ENCODE results near the gene TIMM13. TPM values are rescaled to one million over a fixed set of nuclear protein-coding genes. Genes with fewer than 3 reads are reported as not detected.

TIMM13 gene
- total and polyA plus RNA-seq, 10 donors, result 21.1 to 87.5 (median 44.6) TPM

DNA sequence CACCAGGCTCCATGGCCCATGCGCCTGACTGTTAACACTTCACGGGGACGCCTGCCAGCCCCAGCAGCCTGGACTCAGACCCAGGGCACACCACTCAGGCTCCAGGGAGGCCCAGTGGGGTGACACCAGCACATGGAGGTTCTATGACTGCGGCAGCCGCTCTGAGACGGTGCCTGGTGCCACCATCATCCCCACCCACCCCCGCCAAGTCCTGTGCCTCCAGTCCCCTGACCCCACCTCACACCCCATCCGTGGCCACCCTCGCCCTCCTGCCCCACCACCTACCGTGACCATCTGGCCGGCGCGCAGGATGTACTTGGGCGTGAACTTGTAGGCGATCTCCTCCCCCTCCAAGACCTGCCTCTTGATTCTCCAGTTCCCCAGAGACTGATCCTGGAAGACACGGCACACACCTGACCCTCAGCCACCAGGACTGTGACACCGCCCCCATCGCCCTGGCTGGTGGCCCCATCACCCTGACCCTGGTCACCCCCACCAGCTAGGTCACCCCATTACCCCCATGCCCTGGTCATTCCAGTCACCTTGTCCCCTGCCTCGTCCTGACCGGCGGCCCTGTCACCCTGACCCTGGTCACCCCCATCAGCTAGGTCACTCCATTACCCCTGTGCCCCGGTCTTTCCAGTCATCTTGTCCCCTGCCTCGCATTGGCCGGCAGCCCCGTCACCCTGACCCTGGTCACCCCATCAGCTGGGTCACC lies 4.9 kb upstream of the TIMM13 start:
- H3K36me3 ChIP-seq, result peaks cover 0 to 73% (median 39%) of the 10 kb centered on the region in 6 donors
- H3K9me3 ChIP-seq, result no peaks in the 10 kb centered on the region
- H3K4me1 ChIP-seq, result peaks cover 6 to 13% (median 12%) of the 10 kb centered on the region in 6 donors
- H3K4me3 ChIP-seq, result no peak overlapping the region
- H3K27me3 ChIP-seq (replicated peaks in 1 of 7), result no peaks in the 10 kb centered on the region
- intact Hi-C loops (cut with DNase I; ENCODE audit: low total_unique reads), result no loop called here
- 94 to 97% (median 96%) methylated on average over 21 to 25 of the region's 25 CpGs for WGBS, 5 donors
- DNase-seq, result no peak
- no peak overlapping the region for H3K27ac ChIP-seq
- no peak for TF ChIP-seq POLR2A (IDR thresholded peaks at IDR 0.05)
- no peak for TF ChIP-seq POLR2AphosphoS5 (IDR thresholded peaks at IDR 0.05)
- TF ChIP-seq, protein P1, sequence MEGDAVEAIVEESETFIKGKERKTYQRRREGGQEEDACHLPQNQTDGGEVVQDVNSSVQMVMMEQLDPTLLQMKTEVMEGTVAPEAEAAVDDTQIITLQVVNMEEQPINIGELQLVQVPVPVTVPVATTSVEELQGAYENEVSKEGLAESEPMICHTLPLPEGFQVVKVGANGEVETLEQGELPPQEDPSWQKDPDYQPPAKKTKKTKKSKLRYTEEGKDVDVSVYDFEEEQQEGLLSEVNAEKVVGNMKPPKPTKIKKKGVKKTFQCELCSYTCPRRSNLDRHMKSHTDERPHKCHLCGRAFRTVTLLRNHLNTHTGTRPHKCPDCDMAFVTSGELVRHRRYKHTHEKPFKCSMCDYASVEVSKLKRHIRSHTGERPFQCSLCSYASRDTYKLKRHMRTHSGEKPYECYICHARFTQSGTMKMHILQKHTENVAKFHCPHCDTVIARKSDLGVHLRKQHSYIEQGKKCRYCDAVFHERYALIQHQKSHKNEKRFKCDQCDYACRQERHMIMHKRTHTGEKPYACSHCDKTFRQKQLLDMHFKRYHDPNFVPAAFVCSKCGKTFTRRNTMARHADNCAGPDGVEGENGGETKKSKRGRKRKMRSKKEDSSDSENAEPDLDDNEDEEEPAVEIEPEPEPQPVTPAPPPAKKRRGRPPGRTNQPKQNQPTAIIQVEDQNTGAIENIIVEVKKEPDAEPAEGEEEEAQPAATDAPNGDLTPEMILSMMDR (IDR thresholded peaks at IDR 0.05 in 8 of 11, conservative IDR thresholded peaks at IDR 0.05 in 3 of 11), result no peak

DNA sequence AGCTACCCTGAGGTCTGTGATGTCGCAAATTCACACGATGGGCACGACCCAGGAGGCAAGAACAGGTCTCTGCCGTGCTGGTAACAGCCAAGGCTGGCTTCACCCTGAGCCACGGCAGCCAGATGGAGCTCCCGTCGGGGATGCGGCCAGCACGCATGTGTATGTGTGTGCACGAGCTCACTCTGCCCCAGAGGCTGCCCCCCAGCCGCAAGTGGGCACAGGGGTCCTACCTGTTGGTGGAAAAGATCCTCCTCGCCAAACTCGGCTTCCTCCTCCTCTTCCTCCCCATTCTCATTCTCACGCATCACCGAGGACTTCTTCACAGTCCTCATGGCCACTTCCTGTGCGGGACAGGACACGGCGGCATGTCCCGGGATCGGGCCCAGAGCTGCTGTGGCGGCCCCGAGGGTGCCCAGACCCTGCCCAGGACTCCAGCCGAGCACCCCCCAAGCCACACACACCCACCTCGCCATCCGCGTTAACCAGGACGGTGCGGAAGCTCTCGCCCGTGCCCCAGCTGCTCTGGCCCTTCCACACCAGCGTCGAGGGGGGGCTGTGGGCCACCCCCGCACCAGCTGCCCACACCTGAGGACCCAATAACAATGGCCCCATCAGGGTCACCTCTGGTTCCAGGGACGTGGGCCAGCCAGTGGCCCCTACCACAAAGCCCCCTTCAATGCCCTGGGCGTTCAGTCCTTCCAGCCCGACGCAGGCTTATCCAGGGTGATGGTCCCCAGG lies 4.1 kb upstream of the TIMM13 start:
- Histone ChIP-seq H3K27me3 (replicated peaks in 1 of 7) (no peaks in the 10 kb centered on the region), H3K4me3 (no peak overlapping the region), H3K36me3 (peaks cover 0 to 67% (median 33%) of the 10 kb centered on the region in 6 donors), H3K4me1 (peaks cover 8 to 20% (median 19%) of the 10 kb centered on the region in 6 donors), H3K9me3 (no peaks in the 10 kb centered on the region), H3K27ac (no peak overlapping the region)
- TF ChIP-seq POLR2A (IDR thresholded peaks at IDR 0.05) (no peak), POLR2AphosphoS5 (IDR thresholded peaks at IDR 0.05) (no peak)
- TF ChIP-seq, protein P1 (IDR thresholded peaks at IDR 0.05 in 8 of 11, conservative IDR thresholded peaks at IDR 0.05 in 3 of 11), result no peak
- 89 to 93% (median 92%) methylated on average over 33 to 37 of the region's 37 CpGs for WGBS, 5 donors
- peak; percentile 71 for DNase-seq
- intact Hi-C loops (cut with DNase I; ENCODE audit: low total_unique reads), result no loop called here

DNA sequence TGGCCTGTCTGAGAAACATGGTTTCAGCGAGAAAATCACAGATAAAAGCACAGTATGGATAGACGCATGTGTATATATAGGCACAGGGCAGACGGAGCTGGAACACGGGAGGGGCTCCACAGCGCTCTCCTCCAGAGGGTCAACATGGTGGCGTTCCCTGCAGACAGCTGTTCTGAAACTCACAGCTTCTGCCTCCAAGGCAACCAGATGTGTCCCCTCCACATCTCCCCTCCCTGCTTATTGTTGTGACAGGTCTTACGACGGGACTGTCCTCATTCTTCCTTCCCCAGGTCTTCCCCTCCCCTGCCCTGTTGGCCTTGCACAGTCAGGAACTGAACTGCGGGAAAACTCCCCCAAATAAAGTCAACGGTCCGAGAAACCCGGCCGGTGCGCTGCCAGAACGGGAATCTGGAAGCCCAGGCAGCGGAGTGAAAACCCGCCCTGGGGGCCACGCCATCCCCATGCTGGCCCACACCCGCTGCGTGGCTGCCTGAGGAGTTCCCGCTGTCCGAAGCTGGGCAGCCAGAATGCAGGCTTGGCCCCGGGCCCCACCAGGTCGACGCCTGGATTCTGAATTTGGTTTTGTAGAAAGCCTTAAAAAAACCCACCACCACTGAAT lies 2.6 kb upstream of the TIMM13 start:
- DNase-seq, result peak; percentile 74
- intact Hi-C loops (cut with DNase I; ENCODE audit: low total_unique reads), result no loop called here
- no peaks in the 10 kb centered on the region for H3K27me3 ChIP-seq (replicated peaks in 1 of 7)

More for the DNA sequence above, 2.6 kb upstream of the TIMM13 start:
- Histone ChIP-seq H3K4me1 (peaks cover 19 to 35% (median 33%) of the 10 kb centered on the region in 6 donors), H3K9me3 (no peaks in the 10 kb centered on the region), H3K27ac (no peak overlapping the region), H3K4me3 (no peak overlapping the region), H3K36me3 (peaks cover 0 to 66% (median 30%) of the 10 kb centered on the region in 6 donors)
- WGBS, 5 donors, result 78 to 88% (median 86%) methylated on average over 18 to 25 of the region's 25 CpGs
- TF ChIP-seq POLR2A (IDR thresholded peaks at IDR 0.05), result no peak
- TF ChIP-seq POLR2AphosphoS5 (IDR thresholded peaks at IDR 0.05), result no peak
- TF ChIP-seq, protein P1 (IDR thresholded peaks at IDR 0.05 in 8 of 11, conservative IDR thresholded peaks at IDR 0.05 in 3 of 11), result no peak

All from spleen (tissue), 11 donors.